Stimulated activated CD4-positive, alpha-beta T cell treated with anti-CD3 and anti-CD28 coated beads, TNF-alpha, amount 100 ng/mL, for 24 hours (primary cell): ENCODE data around the gene TGFBR2.

ENCODE experiments used
- DNase-seq, 3 experiments: peaks; one replicate each; pipeline ENCODE4 v3.0.0-alpha.2; 2020; ENCODE audit warnings: low read depth in 3 of 3

The TGFBR2 gene

GRCh38 chr3:30692498-30693130 lies 86.2 kb downstream of the TGFBR2 start:
- no peak for DNase-seq

GRCh38 chr3:30693470-30694120 lies 87.2 kb downstream of the TGFBR2 start:
- DNase-seq: peak in 1 of 3 experiments; percentile 31

- no peak for DNase-seq
Observed at GRCh38 chr3:30694148-30694547, 87.7 kb downstream of the TGFBR2 start.

GRCh38 chr3:30694668-30695067 lies 88.3 kb downstream of the TGFBR2 start:
- no peak for DNase-seq

- DNase-seq: no peak
Observed at GRCh38 chr3:30695302-30696061, 89.1 kb downstream of the TGFBR2 start.

GRCh38 chr3:30696403-30696819 lies 90.0 kb downstream of the TGFBR2 start:
- DNase-seq: no peak

- no peak for DNase-seq
Observed at GRCh38 chr3:30696896-30697295, 90.5 kb downstream of the TGFBR2 start.

- DNase-seq: no peak
Observed at GRCh38 chr3:30698549-30698948, 92.1 kb downstream of the TGFBR2 start.

- no peak for DNase-seq
Observed at GRCh38 chr3:30699927-30700326, 93.5 kb downstream of the TGFBR2 start.

GRCh38 chr3:30700702-30701321 lies 94.4 kb downstream of the TGFBR2 start:
- DNase-seq: no peak

- no peak for DNase-seq
Observed at GRCh38 chr3:30702038-30702827, 95.8 kb downstream of the TGFBR2 start.

- DNase-seq: no peak
Observed at GRCh38 chr3:30702828-30703397, 96.5 kb downstream of the TGFBR2 start.

- DNase-seq: no peak
Observed at GRCh38 chr3:30704931-30705890, 98.8 kb downstream of the TGFBR2 start.

GRCh38 chr3:30707825-30708224 lies 101.4 kb downstream of the TGFBR2 start:
- DNase-seq: no peak

- no peak for DNase-seq
Observed at GRCh38 chr3:30708472-30708871, 102.1 kb downstream of the TGFBR2 start.

GRCh38 chr3:30710017-30710416 lies 103.6 kb downstream of the TGFBR2 start:
- DNase-seq: no peak

- no peak for DNase-seq
Observed at GRCh38 chr3:30711151-30711550, 104.8 kb downstream of the TGFBR2 start.

- DNase-seq: no peak
Observed at GRCh38 chr3:30711867-30712266, 105.5 kb downstream of the TGFBR2 start.

- DNase-seq: no peak
Observed at GRCh38 chr3:30712991-30713390, 106.6 kb downstream of the TGFBR2 start.

GRCh38 chr3:30713885-30714503 lies 107.6 kb downstream of the TGFBR2 start:
- DNase-seq: no peak
